DOHH2 (cell line): ENCODE results near the gene THAP4.
A peak's percentile ranks its signal among the peaks of the same experiment; 100 is the strongest.

ENCODE experiments used
- H3F3A ChIP-seq: fragments of 200-600 bp; sonication (generic), shearing (Covaris generic); 2 replicates; pipeline ENCODE4 v1.6.0; 2016; ENCODE audit warnings: antibody characterized with exemption, mild to moderate bottlenecking; ENCODE audit not compliant: control insufficient read depth, insufficient read depth
- H3K27ac ChIP-seq: fragments of 200-600 bp; sonication (generic); 2 replicates; pipeline ENCODE4 v1.5.1; 2014; ENCODE audit warnings: low read depth, mild to moderate bottlenecking, low read length, moderate library complexity
- H3K27me3 ChIP-seq: fragments of 200-600 bp; sonication (generic); 2 replicates; pipeline ENCODE4 v1.6.1; 2014; ENCODE audit warnings: mild to moderate bottlenecking, low read length, mixed read lengths; ENCODE audit not compliant: control insufficient read depth
- H3K36me3 ChIP-seq: fragments of 200-600 bp; sonication (generic); 2 replicates; pipeline ENCODE4 v1.6.1; 2014; ENCODE audit warnings: mild to moderate bottlenecking, low read length, moderate library complexity, mixed read lengths; ENCODE audit not compliant: control insufficient read depth
- H3K4me1 ChIP-seq: fragments of 200-600 bp; sonication (generic); 2 replicates; pipeline ENCODE4 v1.6.1; 2014; ENCODE audit warnings: mild to moderate bottlenecking, low read length, mixed read lengths; ENCODE audit not compliant: control insufficient read depth
- H3K4me2 ChIP-seq: fragments of 200-600 bp; sonication (generic); 2 replicates; pipeline ENCODE4 v1.6.0; 2014; ENCODE audit warnings: mild to moderate bottlenecking, low read length, moderate library complexity
- H3K4me3 ChIP-seq: fragments of 200-600 bp; sonication (generic); 2 replicates; pipeline ENCODE4 v1.5.1; 2014; ENCODE audit warnings: mild to moderate bottlenecking, low read length, mixed read lengths
- H3K79me2 ChIP-seq: fragments of 200-600 bp; sonication (generic); 2 replicates; pipeline ENCODE4 v1.6.1; 2014; ENCODE audit warnings: mild to moderate bottlenecking, low read length, mixed read lengths; ENCODE audit not compliant: control insufficient read depth
- H3K9me2 ChIP-seq: fragments of 200-600 bp; sonication (generic); replicated peaks from 2 replicates; pipeline ENCODE4 v1.6.1; 2014; ENCODE audit warnings: mild to moderate bottlenecking, low read length, mixed read lengths; ENCODE audit not compliant: control insufficient read depth
- H3K9me3 ChIP-seq: fragments of 200-600 bp; sonication (generic); 2 replicates; pipeline ENCODE4 v1.6.1; 2014; ENCODE audit warnings: antibody characterized with exemption, low read length, mixed read lengths; ENCODE audit not compliant: control insufficient read depth, insufficient read depth
- H4K20me1 ChIP-seq: fragments of 200-600 bp; sonication (generic); 2 replicates; pipeline ENCODE4 v1.6.0; 2014; ENCODE audit warnings: low read depth, mild to moderate bottlenecking, antibody characterized with exemption, low read length, moderate library complexity; ENCODE audit not compliant: control insufficient read depth, insufficient read depth
- CTCF ChIP-seq: fragments of 200-600 bp; sonication (generic); IDR thresholded peaks from one replicate; pipeline ENCODE4 v1.5.1; 2014; ENCODE audit warnings: antibody characterized with exemption, mild to moderate bottlenecking, low read depth, low read length; ENCODE audit not compliant: poor library complexity, severe bottlenecking
- EZH2phosphoT487 ChIP-seq: fragments of 200-600 bp; sonication (generic); IDR thresholded peaks from 2 replicates; pipeline ENCODE4 v1.6.1; 2017; ENCODE audit warnings: borderline replicate concordance, mild to moderate bottlenecking, antibody characterized with exemption, low read length, moderate library complexity, mixed read lengths

THAP4 gene

GRCh38 chr2:241613017-241613780 lies 23.8 kb downstream of the THAP4 start:
- H3K4me2 ChIP-seq: no peak overlapping the region
- TF ChIP-seq CTCF: no peak
- TF ChIP-seq EZH2phosphoT487: no peak
- no peaks in the 10 kb centered on the region for H3K9me2 ChIP-seq
- peaks cover 24% of the 10 kb centered on the region for H3K4me1 ChIP-seq
- peaks cover 78% of the 10 kb centered on the region for H3K79me2 ChIP-seq
- no peaks in the 10 kb centered on the region for H4K20me1 ChIP-seq
- no peaks in the 10 kb centered on the region for H3K9me3 ChIP-seq
- 0 out of 2 replicates have a peak, but pooled peaks cover 2% of the 10 kb centered on the region for H3F3A ChIP-seq
- H3K27me3 ChIP-seq: no peaks in the 10 kb centered on the region
- no peak overlapping the region for H3K27ac ChIP-seq
- H3K36me3 ChIP-seq: peaks cover 16% of the 10 kb centered on the region
- H3K4me3 ChIP-seq: no peak overlapping the region

GRCh38 chr2:241612156-241613016 lies 24.6 kb downstream of the THAP4 start:
- Histone ChIP-seq H3K9me3 (no peaks in the 10 kb centered on the region), H3K4me2 (no peak overlapping the region)

GRCh38 chr2:241611062-241611461 lies 25.9 kb downstream of the THAP4 start:
- Histone ChIP-seq H3K36me3 (peaks cover 21% of the 10 kb centered on the region), H3K9me3 (no peaks in the 10 kb centered on the region), H3F3A (0 out of 2 replicates have a peak, but pooled peaks cover 2% of the 10 kb centered on the region), H3K4me2 (peak overlapping the region; percentile 84), H3K27ac (no peak overlapping the region), H4K20me1 (no peaks in the 10 kb centered on the region), H3K79me2 (peaks cover 61% of the 10 kb centered on the region), H3K9me2 (no peaks in the 10 kb centered on the region), H3K4me1 (peaks cover 13% of the 10 kb centered on the region), H3K4me3 (peak overlapping the region; percentile 69), H3K27me3 (no peaks in the 10 kb centered on the region)
- TF ChIP-seq CTCF (no peak), EZH2phosphoT487 (no peak)

More at GRCh38 chr2:241612156-241613016, 24.6 kb downstream of the THAP4 start:
- Histone ChIP-seq H3K4me1 (peaks cover 16% of the 10 kb centered on the region), H3K79me2 (peaks cover 73% of the 10 kb centered on the region), H3K27ac (no peak overlapping the region), H3K36me3 (peaks cover 16% of the 10 kb centered on the region), H3K9me2 (no peaks in the 10 kb centered on the region), H4K20me1 (no peaks in the 10 kb centered on the region), H3F3A (0 out of 2 replicates have a peak, but pooled peaks cover 2% of the 10 kb centered on the region), H3K4me3 (no peak overlapping the region), H3K27me3 (no peaks in the 10 kb centered on the region)
- no peak for TF ChIP-seq EZH2phosphoT487
- TF ChIP-seq CTCF: no peak
